HG03175 (cell line): ENCODE results near the gene FRMPD4.

Source experiments
- ATAC-seq: cut with Tn5 transposase; IDR thresholded peaks from one replicate; pipeline ENCODE4 v1.9.1; 2021; ENCODE audit warnings: mild to moderate bottlenecking, moderate library complexity; ENCODE audit not compliant: unreplicated experiment

Gene FRMPD4

DNA sequence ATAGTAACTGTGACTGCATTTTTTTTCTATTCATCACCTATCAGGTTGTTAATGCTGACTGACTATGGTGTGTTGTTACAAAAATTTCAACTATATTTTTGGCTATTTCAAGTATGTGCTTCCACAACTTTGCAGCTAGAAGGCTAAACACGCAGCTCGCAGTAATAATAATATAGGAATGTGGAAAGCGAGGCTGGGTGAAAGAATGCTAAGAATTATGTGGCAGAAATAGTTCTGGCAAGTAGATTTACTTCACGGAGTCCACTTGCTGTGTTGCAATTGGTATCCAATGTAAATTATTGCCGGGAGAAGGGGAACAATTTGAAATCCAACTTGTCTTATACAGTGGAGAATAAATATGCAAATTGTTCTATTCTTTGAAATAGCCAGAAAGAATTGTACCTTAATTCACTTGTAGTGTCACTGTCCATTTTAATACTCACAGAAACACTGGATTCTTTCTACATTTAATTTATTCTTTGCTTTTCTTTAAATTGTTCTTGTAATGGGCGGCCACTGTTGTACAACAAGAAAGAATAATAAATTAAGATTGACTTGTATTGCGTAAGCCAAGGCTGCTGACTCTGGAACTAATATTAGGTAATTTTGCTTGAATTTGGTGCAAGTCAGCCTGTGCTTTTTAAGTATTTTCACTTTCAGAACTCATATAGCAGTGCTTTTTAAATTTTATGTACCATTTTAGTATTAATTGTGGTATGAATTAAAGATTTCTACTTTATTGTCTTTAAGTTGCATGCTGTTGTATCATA, 154.9 kb downstream of the FRMPD4 start:
- ATAC-seq: no peak

GRCh38 chrX:12297353-12297752, 159.1 kb downstream of the FRMPD4 start:
- ATAC-seq: no peak

DNA sequence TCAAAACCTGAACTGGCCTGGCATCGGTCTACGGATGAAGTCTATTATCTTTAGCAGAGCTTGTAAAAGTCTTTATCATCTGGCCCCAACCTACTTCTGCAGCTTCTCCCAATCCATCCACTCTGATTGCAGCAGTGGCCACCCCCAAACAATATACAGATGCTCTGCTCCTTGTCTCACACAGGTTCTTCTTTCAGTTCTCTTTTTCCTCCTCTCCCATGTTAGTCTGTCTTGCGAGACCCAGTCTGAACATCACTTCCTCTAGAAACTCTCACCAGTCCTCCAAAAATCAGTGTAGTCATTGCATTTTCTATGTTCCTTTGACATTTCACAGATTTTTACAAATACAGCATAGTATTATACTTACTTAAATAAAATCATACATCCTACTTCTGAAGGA, 163.0 kb downstream of the FRMPD4 start:
- no peak for ATAC-seq

GRCh38 chrX:12304261-12304660, 166.0 kb downstream of the FRMPD4 start:
- no peak for ATAC-seq

- ATAC-seq: no peak
These were observed 169.7 kb downstream of the FRMPD4 start for GRCh38 chrX:12307961-12308360.

DNA sequence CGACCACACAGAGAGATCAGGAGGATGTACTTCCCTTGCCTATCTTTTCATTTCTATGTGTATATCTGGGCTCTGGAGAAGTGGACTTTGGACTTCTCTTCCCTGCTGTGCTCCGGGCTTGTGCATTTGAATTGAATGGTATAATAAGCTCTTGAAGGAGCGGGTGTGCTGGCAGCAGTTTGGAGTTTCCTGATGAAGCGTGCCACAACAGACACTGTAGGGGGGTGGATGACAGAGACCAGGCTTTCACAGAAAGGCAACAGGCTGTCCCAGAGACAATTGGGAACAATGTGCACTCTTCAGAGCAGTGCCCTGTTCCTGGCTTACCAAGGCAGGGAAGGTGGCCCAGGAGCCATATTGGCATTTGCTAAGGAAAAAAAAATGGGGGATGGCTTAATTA, 170.1 kb downstream of the FRMPD4 start:
- ATAC-seq: no peak

GRCh38 chrX:12309040-12309743, 170.9 kb downstream of the FRMPD4 start:
- no peak for ATAC-seq

GRCh38 chrX:12309744-12310076, 171.4 kb downstream of the FRMPD4 start:
- no peak for ATAC-seq

DNA sequence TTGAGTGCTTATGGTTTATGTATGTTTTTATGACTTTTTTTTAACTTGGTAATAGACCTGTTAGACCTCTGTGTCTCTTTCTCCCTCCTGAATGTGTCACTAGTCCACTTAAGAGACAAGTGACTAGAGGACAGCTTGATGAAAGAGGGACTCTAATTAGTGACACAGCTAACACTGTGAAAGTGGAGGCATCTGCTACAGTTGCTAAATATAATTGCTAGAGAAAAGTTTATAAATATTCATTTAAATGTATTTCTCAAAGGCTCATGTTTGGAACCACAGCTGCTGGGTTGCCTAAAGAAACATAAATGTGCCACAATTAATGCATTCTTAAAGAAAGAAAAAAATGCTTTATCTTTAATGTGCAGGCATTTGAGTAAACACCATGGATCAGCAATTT, 176.4 kb downstream of the FRMPD4 start:
- ATAC-seq: no peak

DNA sequence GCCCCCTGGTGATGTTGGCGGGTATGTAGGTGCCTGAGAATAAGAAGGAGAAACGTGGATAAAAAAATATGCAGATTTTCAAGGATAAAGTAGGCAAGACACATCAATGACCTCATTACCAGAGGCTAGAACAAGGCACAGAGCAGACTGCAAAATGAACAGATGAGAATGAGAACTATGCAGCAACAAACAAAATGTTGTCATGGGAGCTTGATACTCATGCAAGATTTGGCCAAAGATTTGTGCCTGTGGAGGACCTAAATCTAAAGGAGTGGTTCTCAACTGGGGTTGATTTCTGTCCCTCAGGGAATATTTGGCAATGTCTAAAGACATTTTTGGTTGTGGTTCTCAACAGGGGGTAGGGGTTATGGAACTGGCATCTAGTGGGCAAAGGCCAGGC, 177.3 kb downstream of the FRMPD4 start:
- ATAC-seq: no peak

DNA sequence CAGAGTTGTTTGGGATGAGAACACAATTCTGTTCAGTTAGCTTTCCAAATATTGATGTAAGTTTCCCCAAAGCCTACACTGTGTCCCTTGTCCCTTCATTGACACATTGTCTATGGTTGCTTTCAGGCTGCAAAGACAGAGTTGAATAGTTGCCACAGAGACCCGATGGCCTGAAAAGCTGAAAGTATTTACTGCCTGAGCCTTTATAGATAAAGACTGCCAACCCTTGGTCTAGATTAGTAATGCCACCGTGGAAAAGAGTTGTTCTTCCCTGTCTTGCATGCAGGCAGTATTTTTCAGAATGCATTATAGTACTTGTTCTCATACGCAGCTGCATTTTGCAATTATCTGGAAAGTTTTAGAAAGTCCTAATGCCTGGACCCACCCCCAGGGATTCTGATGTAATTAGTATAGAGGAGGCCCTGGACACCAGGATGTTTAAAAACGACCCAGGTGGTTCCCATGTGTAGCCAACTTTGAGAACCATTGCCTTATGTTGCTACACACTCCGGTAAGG, 180.8 kb downstream of the FRMPD4 start:
- no peak for ATAC-seq

DNA sequence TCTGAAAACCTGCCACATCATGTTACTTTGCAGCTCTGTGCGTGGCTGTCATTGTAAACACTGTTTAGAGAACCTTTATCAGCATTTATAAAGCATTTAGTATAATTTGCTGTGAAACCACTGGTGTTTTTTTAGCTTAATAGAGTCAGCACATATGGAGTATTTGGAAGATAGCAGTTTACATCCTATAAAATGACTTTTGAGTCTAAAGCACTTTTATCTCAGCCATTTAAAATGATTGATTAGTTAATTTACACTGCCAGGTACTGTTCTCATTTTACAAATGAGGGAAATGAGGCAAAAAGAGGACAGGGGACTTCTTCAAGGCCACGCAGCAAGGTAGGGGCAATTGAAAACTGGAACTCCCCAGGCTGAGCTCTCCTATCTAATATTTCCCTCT, 181.7 kb downstream of the FRMPD4 start:
- ATAC-seq: no peak

GRCh38 chrX:12322031-12322430, 183.8 kb downstream of the FRMPD4 start:
- ATAC-seq: no peak

DNA sequence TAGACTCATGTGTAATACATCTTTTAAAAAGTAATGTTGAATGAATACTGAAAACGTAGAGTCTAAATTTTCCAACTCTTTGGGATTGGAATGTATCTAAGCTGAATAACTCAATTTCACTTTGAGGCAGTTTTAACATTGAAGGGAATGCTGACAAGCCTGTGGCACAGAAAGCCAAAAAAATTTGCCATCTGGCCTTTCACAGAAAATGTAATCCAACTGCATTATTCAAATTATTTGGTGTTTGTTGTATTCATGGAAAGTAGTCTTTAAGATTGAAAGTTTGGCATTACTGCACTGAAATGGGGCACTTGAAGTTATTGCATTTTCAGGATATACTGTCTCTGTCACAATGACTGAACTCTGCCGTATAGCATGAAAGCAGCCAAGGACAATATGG, 186.9 kb downstream of the FRMPD4 start:
- ATAC-seq: no peak

- no peak for ATAC-seq
These were observed 189.6 kb downstream of the FRMPD4 start for GRCh38 chrX:12327836-12328235.

GRCh38 chrX:12329476-12329875, 191.2 kb downstream of the FRMPD4 start:
- ATAC-seq: no peak

DNA sequence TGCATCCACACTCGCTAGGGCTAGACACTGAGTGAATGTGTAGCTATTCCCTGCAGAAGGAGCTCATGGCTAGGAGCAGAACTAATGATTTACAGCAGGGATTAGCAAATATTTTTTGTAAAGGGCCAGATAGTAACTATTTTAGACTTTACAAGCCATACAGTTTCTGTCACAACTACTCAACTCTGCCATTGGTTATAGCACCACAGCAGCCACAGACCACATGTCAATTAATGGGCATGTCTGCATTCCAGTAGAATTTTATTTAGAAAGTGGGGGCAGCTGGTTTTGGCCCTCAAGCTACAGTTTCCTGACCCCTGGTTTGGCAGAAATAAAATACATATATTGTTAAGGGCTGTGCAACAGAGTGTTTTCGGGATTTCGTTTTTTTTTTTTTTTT, 192.6 kb downstream of the FRMPD4 start:
- ATAC-seq: no peak

GRCh38 chrX:12332786-12333347, 194.6 kb downstream of the FRMPD4 start:
- no peak for ATAC-seq

DNA sequence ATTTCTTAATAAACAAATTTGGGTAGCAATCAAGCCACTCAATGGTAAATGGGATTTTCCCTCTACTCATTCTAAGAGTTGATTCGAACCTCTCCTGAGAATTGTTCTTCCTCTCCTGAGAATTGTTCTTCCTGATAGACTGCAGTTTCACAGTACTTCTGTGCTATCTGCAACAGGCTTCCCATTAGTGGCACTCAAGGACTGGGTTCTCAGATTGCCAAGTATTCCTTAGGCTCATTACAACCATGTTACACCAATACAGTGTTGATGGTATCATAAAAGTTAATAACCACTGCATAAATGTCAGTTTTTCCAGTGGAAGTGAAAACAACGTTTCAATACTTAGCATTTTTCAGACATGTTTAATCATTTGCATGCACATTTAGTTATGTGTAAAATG, 201.6 kb downstream of the FRMPD4 start:
- ATAC-seq: no peak

DNA sequence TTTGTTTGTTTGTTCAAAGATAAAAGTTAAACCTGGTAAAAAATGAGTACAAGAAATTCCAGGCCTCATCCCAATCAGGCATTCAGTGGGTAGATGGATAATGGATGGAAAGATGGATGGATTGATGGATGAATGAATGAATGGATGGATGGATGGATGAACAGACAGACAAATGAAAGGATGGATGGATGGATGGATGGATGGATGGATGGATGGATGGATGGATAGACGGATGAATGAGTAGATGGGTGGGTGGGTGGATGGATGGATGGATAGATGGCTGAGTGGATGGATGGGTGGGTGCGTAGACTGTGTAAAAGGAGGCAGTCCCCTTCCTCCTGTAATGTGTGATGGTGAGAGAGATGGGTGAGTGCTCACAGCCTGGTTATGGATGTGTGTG, 206.7 kb downstream of the FRMPD4 start:
- ATAC-seq: no peak

DNA sequence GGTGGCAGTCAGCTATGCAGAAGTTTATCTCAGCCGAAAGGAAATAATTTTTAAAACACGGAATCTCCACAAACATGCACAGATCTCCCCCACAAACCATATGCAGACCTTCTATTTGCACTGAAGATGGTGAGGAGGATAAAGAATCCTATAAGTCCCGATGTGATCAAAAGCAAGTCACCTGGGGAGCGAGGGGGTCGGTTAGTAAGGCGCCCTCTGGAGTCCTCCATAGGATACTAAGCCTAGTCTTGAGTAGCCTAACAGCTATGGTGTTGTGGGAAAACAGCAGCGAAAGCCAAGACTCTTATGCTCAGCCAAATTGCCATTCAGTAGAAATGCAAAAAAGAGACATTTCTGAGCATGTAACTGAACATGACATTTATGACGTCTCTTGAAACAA, 210.9 kb downstream of the FRMPD4 start:
- no peak for ATAC-seq

DNA sequence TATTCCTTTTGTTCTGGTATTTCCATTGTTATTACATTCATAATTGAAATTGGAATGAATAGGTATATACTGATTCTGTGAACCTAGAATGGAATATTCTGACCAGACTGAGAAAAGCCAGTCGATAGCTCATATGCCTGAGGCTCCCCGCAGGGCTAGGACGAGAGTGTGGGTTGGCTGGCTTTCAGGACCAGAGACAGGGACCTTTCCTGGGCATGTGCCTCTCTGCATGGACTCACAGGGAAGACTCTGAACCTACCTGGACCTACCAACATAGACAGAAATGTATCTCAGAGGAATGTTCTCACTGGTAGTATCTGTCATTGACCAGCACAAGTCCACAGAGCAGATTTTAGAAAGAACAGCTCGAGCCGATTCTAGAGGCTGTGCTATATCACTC, 214.6 kb downstream of the FRMPD4 start:
- ATAC-seq: no peak
